Keratinocyte (primary cell): ENCODE data around the gene PRRT2.

Source experiments
- EZH2 ChIP-seq: IDR thresholded peaks from one replicate; pipeline ENCODE4 v1.6.1; 2012; ENCODE audit warnings: inconsistent platforms, mild to moderate bottlenecking, low read length, moderate library complexity
- TF ChIP-seq, protein P1 (sequence below), 3 experiments: IDR thresholded peaks in 1 of 3; conservative IDR thresholded peaks in 1 of 3; optimal IDR thresholded peaks in 1 of 3; 2 replicates in 2 of 3; 3 replicates in 1 of 3; pipeline versions ENCODE3 to v1.5.1; 2011; ENCODE audit warnings: low read length in 3 of 3, mild to moderate bottlenecking in 3 of 3, moderate library complexity in 2 of 3, control low read depth in 1 of 3, inconsistent platforms in 1 of 3; ENCODE audit not compliant: insufficient read depth in 2 of 3; ENCODE audit errors: extremely low read depth in 1 of 3

DNA sequence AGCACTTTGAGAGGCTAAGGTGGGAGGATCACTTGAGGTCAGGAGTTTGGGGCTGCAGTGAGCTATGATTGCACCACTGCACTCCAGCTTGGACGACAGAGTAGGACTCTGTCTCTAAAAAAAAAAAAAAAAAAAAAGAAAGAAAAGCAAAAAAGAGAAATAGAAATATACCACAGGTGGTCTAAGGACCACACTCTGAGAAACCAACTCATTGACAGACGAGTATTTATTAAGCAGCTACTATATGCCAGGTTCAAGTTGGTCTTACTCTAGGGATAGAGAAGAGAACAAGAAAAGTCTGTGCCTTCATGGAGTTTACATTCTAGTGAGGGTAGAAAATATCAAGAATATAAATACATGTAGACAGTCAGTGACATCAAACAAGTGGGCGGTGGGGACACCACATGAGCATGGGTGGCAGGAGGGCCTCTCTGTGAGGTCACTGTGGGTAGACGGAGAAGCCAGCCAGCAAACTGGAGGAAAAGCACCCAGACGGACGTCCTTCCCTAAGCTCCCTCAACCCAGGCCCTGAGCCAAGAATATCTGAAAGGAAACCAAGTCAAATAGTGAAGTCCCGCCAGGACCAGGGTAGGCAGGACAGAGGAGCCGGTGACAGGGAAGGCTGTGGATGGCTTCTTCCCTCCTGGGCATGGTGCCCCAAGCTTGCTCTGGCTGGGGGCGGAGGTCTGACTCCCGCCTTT is 46.3 kb downstream of the PRRT2 start:
- TF ChIP-seq, protein P1, sequence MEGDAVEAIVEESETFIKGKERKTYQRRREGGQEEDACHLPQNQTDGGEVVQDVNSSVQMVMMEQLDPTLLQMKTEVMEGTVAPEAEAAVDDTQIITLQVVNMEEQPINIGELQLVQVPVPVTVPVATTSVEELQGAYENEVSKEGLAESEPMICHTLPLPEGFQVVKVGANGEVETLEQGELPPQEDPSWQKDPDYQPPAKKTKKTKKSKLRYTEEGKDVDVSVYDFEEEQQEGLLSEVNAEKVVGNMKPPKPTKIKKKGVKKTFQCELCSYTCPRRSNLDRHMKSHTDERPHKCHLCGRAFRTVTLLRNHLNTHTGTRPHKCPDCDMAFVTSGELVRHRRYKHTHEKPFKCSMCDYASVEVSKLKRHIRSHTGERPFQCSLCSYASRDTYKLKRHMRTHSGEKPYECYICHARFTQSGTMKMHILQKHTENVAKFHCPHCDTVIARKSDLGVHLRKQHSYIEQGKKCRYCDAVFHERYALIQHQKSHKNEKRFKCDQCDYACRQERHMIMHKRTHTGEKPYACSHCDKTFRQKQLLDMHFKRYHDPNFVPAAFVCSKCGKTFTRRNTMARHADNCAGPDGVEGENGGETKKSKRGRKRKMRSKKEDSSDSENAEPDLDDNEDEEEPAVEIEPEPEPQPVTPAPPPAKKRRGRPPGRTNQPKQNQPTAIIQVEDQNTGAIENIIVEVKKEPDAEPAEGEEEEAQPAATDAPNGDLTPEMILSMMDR (optimal IDR thresholded peaks at IDR 0.05 in 1 of 3, IDR thresholded peaks at IDR 0.05 in 1 of 3, conservative IDR thresholded peaks at IDR 0.05 in 1 of 3; ENCODE audit: extremely low read depth in 1 of 3, insufficient read depth in 2 of 3, low read length in 3 of 3), result no peak
- TF ChIP-seq EZH2, result no peak
